H9 (cell line): Measurements from ENCODE around the gene ZIM2. TPM values are rescaled to one million over a fixed set of nuclear protein-coding genes. Genes with fewer than 3 reads are reported as not detected.

Experiments
- DNase-seq: peaks from one replicate; pipeline ENCODE4 v3.0.0-alpha.2; 2017
- H2AFZ ChIP-seq: one replicate; pipeline ENCODE4 v1.6.1; 2013; ENCODE audit warnings: mild to moderate bottlenecking, low read length, control low read depth, moderate library complexity
- H2AK5ac ChIP-seq: 2 replicates; pipeline ENCODE4 v1.6.1; 2013; ENCODE audit warnings: low read length, control low read depth, mixed read lengths; ENCODE audit not compliant: insufficient read length
- H2BK120ac ChIP-seq: one replicate; pipeline ENCODE4 v1.6.1; 2013; ENCODE audit warnings: low read depth, mild to moderate bottlenecking, low read length, control low read depth, inconsistent platforms; ENCODE audit not compliant: poor library complexity, severe bottlenecking
- H2BK12ac ChIP-seq: 2 replicates; pipeline ENCODE4 v1.6.1; 2013; ENCODE audit warnings: low read length, control low read depth, mixed read lengths, low read depth; ENCODE audit not compliant: insufficient read length
- H2BK15ac ChIP-seq: 2 replicates; pipeline ENCODE4 v1.6.1; 2013; ENCODE audit warnings: low read depth, low read length, control low read depth
- H2BK20ac ChIP-seq: one replicate; pipeline ENCODE4 v1.6.1; 2013; ENCODE audit warnings: low read depth, mild to moderate bottlenecking, low read length, control low read depth, inconsistent platforms; ENCODE audit not compliant: poor library complexity, severe bottlenecking
- H2BK5ac ChIP-seq: 2 replicates; pipeline ENCODE4 v1.6.1; 2013; ENCODE audit warnings: low read length, control low read depth, mixed read lengths; ENCODE audit not compliant: insufficient read length
- H3K14ac ChIP-seq: 2 replicates; pipeline ENCODE4 v1.6.1; 2013; ENCODE audit warnings: low read length, control low read depth; ENCODE audit not compliant: insufficient read depth
- H3K18ac ChIP-seq: 2 replicates; pipeline ENCODE4 v1.6.1; 2013; ENCODE audit warnings: low read depth, mild to moderate bottlenecking, mixed read lengths, low read length, control low read depth; ENCODE audit not compliant: insufficient read length
- H3K23ac ChIP-seq: 2 replicates; pipeline ENCODE4 v1.6.1; 2013; ENCODE audit warnings: low read length, control low read depth, mixed read lengths, low read depth; ENCODE audit not compliant: insufficient read length
- H3K23me2 ChIP-seq: 2 replicates; pipeline ENCODE4 v1.6.1; 2013; ENCODE audit warnings: low read depth, mild to moderate bottlenecking, mixed read lengths, low read length, control low read depth; ENCODE audit not compliant: insufficient read length, poor library complexity, severe bottlenecking
- H3K27ac ChIP-seq: 2 replicates; pipeline ENCODE4 v1.5.1; 2013; ENCODE audit warnings: low read length, control low read depth, mixed read lengths, low read depth; ENCODE audit not compliant: insufficient read length
- H3K27me3 ChIP-seq: 2 replicates; pipeline ENCODE4 v1.6.1; 2013; ENCODE audit warnings: low read length, control low read depth, inconsistent platforms; ENCODE audit not compliant: insufficient read depth
- H3K4ac ChIP-seq: 2 replicates; pipeline ENCODE4 v1.6.1; 2013; ENCODE audit warnings: low read depth, mild to moderate bottlenecking, control low read depth, inconsistent platforms, low read length, moderate library complexity
- H3K4me1 ChIP-seq: 2 replicates; pipeline ENCODE4 v1.6.1; 2013; ENCODE audit warnings: low read length, control low read depth, inconsistent platforms; ENCODE audit not compliant: insufficient read depth
- H3K4me2 ChIP-seq: 2 replicates; pipeline ENCODE4 v1.6.1; 2013; ENCODE audit warnings: low read length, control low read depth, mixed read lengths; ENCODE audit not compliant: insufficient read length, insufficient read depth
- H3K56ac ChIP-seq: 2 replicates; pipeline ENCODE4 v1.6.1; 2013; ENCODE audit warnings: low read depth, mild to moderate bottlenecking, mixed read lengths, low read length, control low read depth; ENCODE audit not compliant: insufficient read length
- H3K79me1 ChIP-seq: 2 replicates; pipeline ENCODE4 v1.6.1; 2013; ENCODE audit warnings: low read depth, mild to moderate bottlenecking, moderate library complexity, low read length, control low read depth, inconsistent platforms; ENCODE audit not compliant: insufficient read depth, poor library complexity, severe bottlenecking
- H3K79me2 ChIP-seq: 2 replicates; pipeline ENCODE4 v1.6.1; 2013; ENCODE audit warnings: low read length, control low read depth, inconsistent platforms; ENCODE audit not compliant: insufficient read depth
- H3K9ac ChIP-seq: 2 replicates; pipeline ENCODE4 v1.6.1; 2013; ENCODE audit warnings: low read length, control low read depth, mixed read lengths; ENCODE audit not compliant: insufficient read length; ENCODE audit errors: extremely low read depth
- H3K9me3 ChIP-seq: one replicate; pipeline ENCODE4 v1.6.1; 2013; ENCODE audit warnings: low read depth, low read length, inconsistent platforms; ENCODE audit not compliant: control insufficient read depth
- H3T11ph ChIP-seq: one replicate; pipeline ENCODE4 v1.6.1; 2013; ENCODE audit warnings: mild to moderate bottlenecking, low read length, control low read depth, inconsistent platforms
- H4K20me1 ChIP-seq: one replicate; pipeline ENCODE4 v1.6.1; 2013; ENCODE audit not compliant: control insufficient read depth, insufficient read length, insufficient read depth
- H4K5ac ChIP-seq: 2 replicates; pipeline ENCODE4 v1.6.1; 2013; ENCODE audit warnings: low read depth, mild to moderate bottlenecking, mixed read lengths, low read length, control low read depth; ENCODE audit not compliant: insufficient read length
- H4K8ac ChIP-seq: replicated peaks from 2 replicates; pipeline ENCODE4 v1.6.1; 2013; ENCODE audit warnings: low read length, control low read depth, mixed read lengths, low read depth; ENCODE audit not compliant: insufficient read length
- H4K91ac ChIP-seq: 2 replicates; pipeline ENCODE4 v1.6.1; 2013; ENCODE audit warnings: low read depth, mild to moderate bottlenecking, moderate library complexity, mixed read lengths, low read length, control low read depth; ENCODE audit not compliant: insufficient read length
- H3K27ac Mint-ChIP-seq, 3 experiments: 2 replicates in 2 of 3; 3 replicates in 1 of 3; pipeline ENCODE4 v1.8.0; 2020 to 2021; ENCODE audit warnings: mixed read lengths in 3 of 3, mild to moderate bottlenecking in 1 of 3, moderate library complexity in 1 of 3
- H3K27me3 Mint-ChIP-seq: 2 replicates; pipeline ENCODE4 v1.8.0; 2021; ENCODE audit warnings: low read depth, mild to moderate bottlenecking, moderate library complexity, mixed read lengths
- H3K36me3 Mint-ChIP-seq, 3 experiments: 2 replicates in 2 of 3; 3 replicates in 1 of 3; pipeline ENCODE4 v1.8.0; 2020 to 2021; ENCODE audit warnings: low read depth in 3 of 3, mixed read lengths in 3 of 3; ENCODE audit not compliant: insufficient read depth in 1 of 3
- H3K4me1 Mint-ChIP-seq, 2 experiments: 2 replicates each; pipeline ENCODE4 v1.8.0; 2020; ENCODE audit warnings: mixed read lengths in 2 of 2
- H3K4me3 Mint-ChIP-seq, 2 experiments: 2 replicates in 1 of 2; 3 replicates in 1 of 2; pipeline ENCODE4 v1.8.0; 2020 to 2021; ENCODE audit warnings: mild to moderate bottlenecking in 2 of 2, mixed read lengths in 2 of 2, moderate library complexity in 1 of 2
- H3K9me3 Mint-ChIP-seq, 2 experiments: 2 replicates in 1 of 2; 3 replicates in 1 of 2; pipeline ENCODE4 v1.8.0; 2020; ENCODE audit warnings: mild to moderate bottlenecking in 2 of 2, mixed read lengths in 2 of 2, moderate library complexity in 1 of 2
- WGBS: extraction: QIAGEN DNeasy Blood & Tissue Kit; methylation state at CpG from one replicate; pipeline ENCODE4 v1.1.7; 2013; ENCODE audit warnings: missing lambda C conversion rate, low lambda C conversion rate, mixed read lengths; ENCODE audit not compliant: insufficient read length; ENCODE audit errors: extremely low coverage; 5-methylcytosine and 5-hydroxymethylcytosine counted together
- total RNA-seq: library from RNA; stranded (reverse); gene quantifications from 2 replicates; pipeline ENCODE4 v1.2.1, GENCODE V29; 2021
- TF ChIP-seq, protein P1 (sequence below): fragments of 200-600 bp; sonication (generic); conservative IDR thresholded peaks from 3 replicates; pipeline ENCODE4 v1.8.0; 2021; ENCODE audit warnings: antibody characterized with exemption, mild to moderate bottlenecking

ZIM2 gene
- total RNA-seq, 1 experiment from 2014 or later: not detected

DNA sequence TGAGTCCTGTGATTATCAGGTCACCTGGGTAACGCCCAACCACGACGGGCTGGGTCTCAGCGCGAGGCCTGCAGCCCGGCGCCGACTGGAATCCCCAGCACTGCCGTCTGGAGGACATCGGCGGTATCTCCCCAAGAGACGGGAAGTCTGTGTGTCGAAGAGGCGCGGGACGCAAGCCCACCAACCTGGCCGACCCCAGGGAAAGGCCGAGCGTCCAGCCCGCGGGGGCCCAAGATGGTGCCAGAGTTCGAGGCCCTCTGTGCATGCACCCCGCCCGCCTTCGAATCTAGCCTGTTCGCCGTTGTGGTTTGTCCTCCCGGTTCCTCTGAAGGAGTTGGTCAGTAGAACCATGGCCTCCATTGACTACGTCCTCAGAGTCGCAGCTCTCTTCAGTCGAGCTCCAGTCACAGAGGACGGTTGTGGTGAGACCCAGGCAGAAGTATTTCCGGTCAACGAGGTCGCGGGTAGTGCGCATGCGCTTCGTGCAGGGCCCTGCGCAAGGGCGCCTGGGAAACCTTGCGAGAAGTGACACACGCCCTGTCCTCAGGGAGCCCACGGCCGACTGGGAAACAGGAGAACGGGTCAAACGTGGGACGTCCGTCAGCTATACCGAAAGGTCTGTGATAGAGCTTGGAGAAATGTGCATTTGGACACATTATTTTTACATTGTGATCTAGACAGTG, 24.1 kb upstream of the ZIM2 start:
- H3K36me3 Mint-ChIP-seq: peaks cover 0 to 22% (median 3%) of the 10 kb centered on the region in 3 experiments; a peak in 6 of 7 replicates
- Histone ChIP-seq H3K9ac (no peak overlapping the region), H3K56ac (no peak overlapping the region), H3K4me1 (no peaks in the 10 kb centered on the region), H2BK120ac (no peak overlapping the region), H4K5ac (no peak overlapping the region), H4K20me1 (no peaks in the 10 kb centered on the region), H3K27ac (no peak overlapping the region), H2BK20ac (no peak overlapping the region), H3K4me2 (no peak overlapping the region), H3K14ac (no peak overlapping the region), H2BK15ac (no peak overlapping the region), H2BK5ac (no peak overlapping the region), H3K27me3 (no peaks in the 10 kb centered on the region), H3K18ac (no peak overlapping the region), H3K79me2 (no peaks in the 10 kb centered on the region), H3K9me3 (peaks cover 70% of the 10 kb centered on the region), H2AFZ (no peak overlapping the region), H2AK5ac (no peak overlapping the region), H3K23me2 (no peaks in the 10 kb centered on the region), H4K8ac (no peak overlapping the region), H3K4ac (no peak overlapping the region), H3T11ph (no peak overlapping the region), H4K91ac (no peak overlapping the region), H3K79me1 (no peaks in the 10 kb centered on the region), H2BK12ac (no peak overlapping the region), H3K23ac (no peak overlapping the region)
- H3K4me1 Mint-ChIP-seq: no peaks in the 10 kb centered on the region
- TF ChIP-seq, protein P1, sequence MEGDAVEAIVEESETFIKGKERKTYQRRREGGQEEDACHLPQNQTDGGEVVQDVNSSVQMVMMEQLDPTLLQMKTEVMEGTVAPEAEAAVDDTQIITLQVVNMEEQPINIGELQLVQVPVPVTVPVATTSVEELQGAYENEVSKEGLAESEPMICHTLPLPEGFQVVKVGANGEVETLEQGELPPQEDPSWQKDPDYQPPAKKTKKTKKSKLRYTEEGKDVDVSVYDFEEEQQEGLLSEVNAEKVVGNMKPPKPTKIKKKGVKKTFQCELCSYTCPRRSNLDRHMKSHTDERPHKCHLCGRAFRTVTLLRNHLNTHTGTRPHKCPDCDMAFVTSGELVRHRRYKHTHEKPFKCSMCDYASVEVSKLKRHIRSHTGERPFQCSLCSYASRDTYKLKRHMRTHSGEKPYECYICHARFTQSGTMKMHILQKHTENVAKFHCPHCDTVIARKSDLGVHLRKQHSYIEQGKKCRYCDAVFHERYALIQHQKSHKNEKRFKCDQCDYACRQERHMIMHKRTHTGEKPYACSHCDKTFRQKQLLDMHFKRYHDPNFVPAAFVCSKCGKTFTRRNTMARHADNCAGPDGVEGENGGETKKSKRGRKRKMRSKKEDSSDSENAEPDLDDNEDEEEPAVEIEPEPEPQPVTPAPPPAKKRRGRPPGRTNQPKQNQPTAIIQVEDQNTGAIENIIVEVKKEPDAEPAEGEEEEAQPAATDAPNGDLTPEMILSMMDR: no peak
- no peak overlapping the region for H3K4me3 Mint-ChIP-seq
- DNase-seq: no peak
- H3K27ac Mint-ChIP-seq: no peak overlapping the region
- peaks cover 1% of the 10 kb centered on the region; the same call in 1 of the 2 replicates for H3K27me3 Mint-ChIP-seq
- WGBS: no CpG with 5 or more reads among the region's 50 CpGs
- H3K9me3 Mint-ChIP-seq: peaks cover 87 to 92% of the 10 kb centered on the region in 2 experiments
